HG03280 (cell line): ENCODE measurements around the gene WWOX.

Experiments
- ATAC-seq: cut with Tn5 transposase; IDR thresholded peaks from one replicate; pipeline ENCODE4 v1.9.1; 2021; ENCODE audit warnings: mild to moderate bottlenecking, moderate library complexity; ENCODE audit not compliant: unreplicated experiment

The WWOX gene

GRCh38 chr16:79061181-79061580 lies 961.7 kb downstream of the WWOX start:
- ATAC-seq, result no peak

- no peak for ATAC-seq
Measured at GRCh38 chr16:79062336-79062735, 962.9 kb downstream of the WWOX start.

GRCh38 chr16:79062821-79063220 lies 963.4 kb downstream of the WWOX start:
- no peak for ATAC-seq

- no peak for ATAC-seq
Measured at GRCh38 chr16:79064256-79064972, 965.0 kb downstream of the WWOX start.

GRCh38 chr16:79066561-79066960 lies 967.1 kb downstream of the WWOX start:
- ATAC-seq, result no peak

- ATAC-seq, result no peak
Measured at GRCh38 chr16:79067600-79067999, 968.1 kb downstream of the WWOX start.

GRCh38 chr16:79069121-79069520 lies 969.7 kb downstream of the WWOX start:
- ATAC-seq, result no peak

GRCh38 chr16:79069633-79070032 lies 970.2 kb downstream of the WWOX start:
- ATAC-seq, result no peak

- ATAC-seq, result no peak
Measured at GRCh38 chr16:79071424-79071823, 972.0 kb downstream of the WWOX start.

GRCh38 chr16:79072517-79072916 lies 973.1 kb downstream of the WWOX start:
- no peak for ATAC-seq

GRCh38 chr16:79073566-79073965 lies 974.1 kb downstream of the WWOX start:
- ATAC-seq, result no peak

GRCh38 chr16:79074541-79074940 lies 975.1 kb downstream of the WWOX start:
- no peak for ATAC-seq

- no peak for ATAC-seq
Measured at GRCh38 chr16:79074951-79075350, 975.5 kb downstream of the WWOX start.

- ATAC-seq, result no peak
Measured at GRCh38 chr16:79076047-79076767, 976.8 kb downstream of the WWOX start.

- ATAC-seq, result no peak
Measured at GRCh38 chr16:79077346-79077745, 977.9 kb downstream of the WWOX start.

- no peak for ATAC-seq
Measured at GRCh38 chr16:79079656-79080420, 980.4 kb downstream of the WWOX start.

- ATAC-seq, result no peak
Measured at GRCh38 chr16:79081297-79082066, 982.0 kb downstream of the WWOX start.

- ATAC-seq, result no peak
Measured at GRCh38 chr16:79082970-79083369, 983.5 kb downstream of the WWOX start.

- no peak for ATAC-seq
Measured at GRCh38 chr16:79083508-79084299, 984.2 kb downstream of the WWOX start.

- no peak for ATAC-seq
Measured at GRCh38 chr16:79088971-79089370, 989.5 kb downstream of the WWOX start.
